ENCODE measurements around the gene PRKAG2.

Gene PRKAG2

DNA sequence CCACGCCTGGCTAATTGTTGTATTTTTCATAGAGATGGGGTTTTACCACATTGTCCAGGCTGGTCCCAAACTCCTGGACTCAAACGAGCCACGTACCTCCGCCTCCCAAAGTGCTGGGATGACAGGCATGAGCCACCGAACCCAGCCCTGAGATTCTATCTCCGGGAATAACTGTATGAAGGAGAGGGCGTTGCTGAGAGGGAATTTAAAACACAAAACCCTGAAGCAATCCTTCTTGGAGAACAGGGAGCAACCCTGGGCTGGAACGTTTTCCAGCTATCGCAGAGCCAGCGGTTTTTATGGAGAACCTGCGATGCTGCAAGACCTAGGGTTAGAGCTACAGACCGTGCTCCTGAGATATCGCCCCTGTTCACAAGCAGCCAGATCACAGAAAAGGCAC, 144.6 kb downstream of the PRKAG2 start:
- DNase-seq (ENCODE audit: low read depth in 2 of 3, low spot score in 2 of 3) = no peak

DNA sequence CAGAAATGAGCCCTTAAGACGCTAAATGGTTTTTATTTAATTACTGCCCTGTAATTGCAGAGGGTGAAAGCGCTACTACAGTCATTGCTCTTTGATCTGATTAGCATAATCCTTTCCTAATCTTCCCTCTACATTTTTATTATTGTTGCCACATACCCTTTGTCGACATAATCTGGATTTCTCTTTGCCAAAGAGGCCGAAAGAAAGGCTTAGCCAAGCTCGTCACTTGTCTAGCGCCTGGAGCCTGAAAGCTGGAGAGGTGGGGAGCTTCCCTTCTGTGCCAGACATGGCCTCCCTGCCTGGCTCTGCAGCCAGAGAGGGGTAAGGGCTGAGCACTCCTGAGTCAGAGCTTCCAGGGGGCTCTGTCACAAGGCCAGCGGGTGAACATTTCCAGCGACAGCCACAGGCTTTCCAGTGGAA, 145.9 kb downstream of the PRKAG2 start:
- no peak for DNase-seq (ENCODE audit: low read depth in 2 of 3, low spot score in 2 of 3)

DNA sequence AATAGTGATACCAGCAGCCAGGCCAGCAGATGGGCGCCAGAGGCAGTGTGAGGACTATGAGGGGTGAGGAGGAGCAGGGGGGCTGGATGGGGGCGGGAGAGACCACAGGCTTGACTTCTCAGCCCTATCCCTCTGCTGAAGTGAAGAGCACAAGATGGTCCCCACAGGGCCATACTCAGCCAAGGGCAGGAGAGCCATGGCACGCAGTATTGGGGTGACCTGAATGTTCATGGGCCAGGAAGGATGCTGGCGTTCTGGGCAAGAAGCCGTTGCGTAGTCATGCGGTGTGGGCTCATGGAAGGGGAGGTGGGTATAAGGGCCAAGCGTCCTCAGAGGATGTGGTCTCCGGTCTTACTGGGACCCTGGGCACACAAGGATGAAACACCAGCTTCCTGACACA, 146.3 kb downstream of the PRKAG2 start:
- no peak for DNase-seq (ENCODE audit: low read depth in 2 of 3, low spot score in 2 of 3)

DNA sequence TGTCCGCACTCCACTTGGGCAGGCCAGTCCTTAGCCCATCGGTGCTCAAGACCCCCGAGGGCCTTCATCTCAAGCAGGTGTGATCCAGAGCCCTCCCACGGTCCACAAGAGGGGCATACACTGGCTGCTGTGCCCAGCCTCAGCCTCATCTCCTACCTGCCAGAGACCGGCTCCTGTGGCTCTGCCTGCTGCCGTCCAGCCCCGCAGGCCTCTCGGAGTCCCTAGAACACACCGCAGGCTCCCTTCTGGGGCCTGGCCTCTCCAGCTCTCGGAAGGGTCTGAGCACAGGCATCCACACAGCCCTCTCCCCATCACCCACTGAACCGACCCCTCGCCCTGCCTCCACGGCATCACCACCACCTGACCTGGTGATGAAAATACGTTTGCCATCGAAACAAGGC, 147.4 kb downstream of the PRKAG2 start:
- no peak for DNase-seq (ENCODE audit: low read depth in 2 of 3, low spot score in 2 of 3)

DNA sequence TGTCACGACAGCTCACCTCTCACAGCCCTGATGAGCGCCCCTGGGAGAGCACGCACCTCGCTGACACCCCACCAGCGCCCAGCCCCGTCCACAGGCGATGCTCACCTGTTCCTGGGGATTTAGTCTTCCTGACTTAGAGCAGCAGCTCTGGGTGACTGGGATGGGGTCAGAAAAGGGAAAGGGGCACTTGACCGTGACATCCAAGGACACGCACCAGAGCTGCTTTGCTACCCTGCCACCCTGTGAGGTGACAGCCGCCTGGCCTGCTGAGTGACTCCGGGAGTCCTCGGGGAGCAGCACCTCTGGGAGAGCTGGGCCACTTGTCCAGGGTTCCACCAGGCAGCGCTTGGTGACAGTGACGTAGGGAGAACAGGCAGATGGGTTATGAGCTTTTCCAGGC, 148.2 kb downstream of the PRKAG2 start:
- no peak for DNase-seq (ENCODE audit: low read depth in 2 of 3, low spot score in 2 of 3)

DNA sequence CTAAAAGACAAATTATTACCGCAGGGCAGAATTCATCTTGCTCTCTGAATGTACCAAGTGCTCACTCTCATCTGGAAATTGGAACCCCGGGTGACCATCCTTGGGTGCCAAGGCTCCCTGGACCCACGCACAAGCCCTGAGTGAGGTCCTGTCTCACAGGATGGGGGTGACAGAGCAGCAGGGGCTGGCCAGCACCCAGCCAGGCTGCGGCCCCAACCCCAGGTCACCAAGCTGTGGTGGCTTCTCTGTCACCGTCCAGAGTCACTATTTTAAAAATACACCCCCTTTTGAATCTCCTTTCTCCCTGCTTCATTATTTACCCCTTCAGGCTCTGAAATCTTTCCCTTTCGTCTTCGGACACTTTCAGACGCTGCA, 148.6 kb downstream of the PRKAG2 start:
- DNase-seq (ENCODE audit: low read depth in 2 of 3, low spot score in 2 of 3) = no peak

DNA sequence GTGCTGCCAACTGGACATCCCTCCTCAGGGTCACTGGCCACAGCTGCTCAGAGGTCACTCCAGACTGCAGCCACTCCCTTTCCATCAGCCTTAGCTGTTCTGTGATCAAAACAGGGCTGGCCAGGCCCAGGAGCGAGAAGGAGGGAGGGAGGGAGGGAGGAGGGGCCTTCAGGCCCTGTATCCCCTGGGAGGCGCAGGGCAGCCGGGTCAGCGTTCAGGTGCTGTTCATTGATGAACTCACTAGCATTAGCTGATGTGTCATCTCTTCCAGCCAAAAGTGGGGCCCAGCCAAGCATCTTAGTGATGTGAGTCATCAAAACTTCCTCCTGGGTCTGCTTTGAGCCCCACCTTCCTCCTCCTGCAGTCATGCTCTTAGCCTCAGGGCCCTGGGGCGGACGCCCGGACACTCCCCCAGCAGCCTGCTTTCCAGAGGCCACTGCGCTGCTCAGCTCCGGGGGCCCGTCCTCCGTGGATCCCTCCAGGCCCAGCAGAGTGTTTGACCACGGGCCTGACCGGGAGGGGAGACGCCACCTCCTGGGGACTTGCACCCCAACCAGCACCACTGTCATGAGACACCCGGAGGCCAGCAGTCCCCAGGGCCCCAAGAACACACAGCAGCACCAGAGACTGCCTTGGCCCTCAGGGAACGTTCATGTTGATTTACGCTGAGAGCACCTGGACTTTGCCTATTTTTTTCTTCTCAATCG, 149.2 kb downstream of the PRKAG2 start:
- DNase-seq (ENCODE audit: low read depth in 2 of 3, low spot score in 2 of 3) = peak in 1 of 3 experiments; percentile 34

DNA sequence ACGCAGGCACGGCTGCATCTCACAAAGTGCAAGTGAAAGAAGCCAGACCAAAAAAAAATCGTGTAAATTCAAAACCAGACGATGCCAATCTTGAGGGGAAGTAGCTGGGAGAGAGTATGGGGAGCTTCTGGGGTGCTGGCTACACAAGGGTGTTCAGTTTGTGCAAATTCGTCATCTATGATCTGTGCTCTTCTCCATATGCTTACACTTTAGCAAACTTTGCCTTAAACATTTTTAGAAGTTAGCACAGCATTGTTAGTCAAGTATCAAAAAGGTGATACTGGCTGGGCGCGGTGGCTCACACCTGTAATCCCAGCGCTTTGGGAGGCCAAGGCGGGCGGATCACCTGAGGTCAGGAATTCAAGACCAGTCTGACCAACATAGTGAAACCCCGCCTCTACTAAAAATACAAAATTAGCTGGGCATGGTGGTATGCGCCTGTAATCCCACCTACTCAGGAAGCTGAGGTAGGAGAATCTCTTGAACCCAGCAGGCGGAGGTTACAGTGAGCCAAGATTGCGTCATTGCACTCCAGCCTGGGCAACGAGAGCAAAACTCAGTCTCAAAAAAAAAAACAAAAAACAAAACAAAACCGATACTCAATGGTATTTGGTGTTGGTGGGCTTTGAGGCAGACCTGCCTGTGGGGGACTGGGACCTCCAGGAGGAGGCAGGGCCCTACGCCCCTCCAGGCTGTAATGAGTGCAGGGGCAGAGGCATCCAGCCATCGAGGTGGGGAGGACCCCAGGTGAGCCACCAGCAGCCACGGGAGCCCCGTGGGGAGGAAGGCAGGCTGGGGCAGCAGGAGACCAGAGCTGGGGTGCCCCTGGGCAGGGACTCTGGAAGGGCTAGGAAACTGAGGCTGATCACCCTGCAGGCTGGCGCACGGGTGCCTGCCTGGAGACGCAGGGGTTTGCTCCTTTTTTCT, 150.0 kb downstream of the PRKAG2 start:
- DNase-seq (ENCODE audit: low read depth in 2 of 3, low spot score in 2 of 3) = no peak

DNA sequence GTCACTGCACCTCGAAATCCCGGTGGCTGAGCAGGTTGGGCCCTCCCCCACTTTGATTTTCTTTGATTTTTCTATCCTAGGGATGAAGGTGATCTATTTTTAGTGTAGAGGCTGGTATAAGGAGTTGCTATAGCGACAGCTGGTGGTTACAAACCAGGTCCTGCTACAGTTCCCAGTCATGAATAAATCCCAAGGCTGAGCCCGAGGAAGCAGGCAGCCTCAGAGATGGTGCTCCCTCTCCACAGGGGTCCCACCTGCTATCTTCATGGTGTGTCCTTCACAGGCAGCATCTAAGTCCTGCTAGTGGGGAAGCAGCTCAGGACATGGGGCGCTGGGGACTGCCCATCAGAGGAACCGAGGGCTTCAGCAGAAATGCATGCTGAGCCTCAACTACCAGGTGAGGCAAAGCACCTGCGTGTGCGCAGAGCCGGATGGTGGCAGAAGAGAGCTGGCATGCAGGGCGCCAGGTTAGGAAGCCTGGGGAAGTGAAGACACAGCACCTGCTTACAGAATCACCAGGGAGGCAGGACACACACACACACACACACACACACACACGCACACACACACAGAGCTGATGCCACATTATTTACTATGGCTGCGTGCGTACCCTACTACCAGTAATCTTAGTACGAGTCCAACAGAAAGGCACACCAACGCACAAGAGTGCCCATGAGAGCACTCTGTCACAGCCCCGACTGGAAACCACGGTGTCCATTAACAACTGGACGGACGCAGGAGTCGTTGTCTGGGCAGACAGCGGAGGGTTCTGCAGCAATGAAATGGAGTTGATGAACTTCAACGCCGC, 150.9 kb downstream of the PRKAG2 start:
- no peak for DNase-seq (ENCODE audit: low read depth in 2 of 3, low spot score in 2 of 3)

DNA sequence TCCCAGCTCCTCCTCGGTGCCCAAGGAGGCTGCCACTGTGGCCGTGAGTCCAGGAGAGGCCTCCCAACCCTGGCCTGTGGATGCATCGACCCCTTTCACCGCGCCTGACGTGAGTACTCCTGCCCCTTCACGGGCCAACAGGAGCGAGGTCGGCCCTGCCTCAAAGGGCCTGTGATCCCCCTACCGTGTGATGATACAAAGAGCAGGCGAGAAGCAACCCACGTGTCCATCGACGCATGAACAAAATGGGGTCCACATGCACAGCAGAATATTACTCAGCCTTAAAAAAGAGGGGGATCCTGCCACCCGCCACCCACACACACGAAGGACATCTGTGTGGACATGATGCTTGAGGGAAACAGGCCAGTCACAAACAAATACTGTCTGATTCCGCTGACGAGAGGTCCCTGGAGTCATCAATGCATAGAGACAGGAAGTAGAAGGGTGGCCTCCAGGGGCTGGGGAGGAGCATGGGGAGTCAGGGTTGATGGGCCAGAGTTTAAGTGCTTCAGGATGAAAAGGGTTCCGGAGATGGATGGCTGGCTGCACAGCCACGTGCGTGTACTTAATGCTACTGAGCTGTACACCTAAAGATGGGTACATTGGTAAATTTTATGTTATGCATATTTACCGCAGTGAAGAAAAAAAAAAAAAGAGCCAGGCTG, 151.9 kb downstream of the PRKAG2 start:
- no peak for DNase-seq (ENCODE audit: low read depth in 2 of 3, low spot score in 2 of 3)

DNA sequence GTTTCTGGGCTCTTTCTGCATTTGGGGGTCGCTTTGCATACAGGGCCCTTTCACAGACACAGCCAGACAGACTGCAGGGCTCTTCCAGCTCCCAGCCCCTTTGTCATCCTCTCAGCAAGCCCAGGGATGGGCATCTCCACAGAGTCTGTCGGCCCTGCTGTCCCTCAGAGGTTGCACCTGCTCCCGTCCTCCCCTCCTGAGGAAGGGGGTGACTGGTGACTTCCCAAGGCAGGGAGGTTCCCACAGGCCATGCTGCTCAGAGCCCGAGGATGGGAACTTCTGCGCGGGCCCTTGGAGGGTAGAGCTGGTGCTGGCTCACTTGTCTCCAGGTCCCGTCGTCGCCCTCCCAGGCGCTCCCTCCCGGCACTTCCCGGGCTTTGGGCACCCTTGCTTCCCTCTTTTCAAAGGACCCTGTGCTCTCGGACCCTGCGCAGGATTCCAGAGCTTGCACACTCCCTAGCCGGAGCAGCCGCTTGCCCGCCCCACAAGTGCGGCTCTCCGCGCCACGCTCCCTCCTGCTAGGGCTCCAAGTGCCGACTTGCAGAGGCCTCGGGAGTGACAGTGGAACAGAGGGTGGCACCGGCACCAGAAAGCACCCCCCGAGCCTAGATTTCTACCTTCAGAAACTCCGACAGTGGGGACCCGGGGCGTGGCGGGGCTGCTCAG, 152.5 kb downstream of the PRKAG2 start:
- no peak for DNase-seq (ENCODE audit: low read depth in 2 of 3, low spot score in 2 of 3)

DNA sequence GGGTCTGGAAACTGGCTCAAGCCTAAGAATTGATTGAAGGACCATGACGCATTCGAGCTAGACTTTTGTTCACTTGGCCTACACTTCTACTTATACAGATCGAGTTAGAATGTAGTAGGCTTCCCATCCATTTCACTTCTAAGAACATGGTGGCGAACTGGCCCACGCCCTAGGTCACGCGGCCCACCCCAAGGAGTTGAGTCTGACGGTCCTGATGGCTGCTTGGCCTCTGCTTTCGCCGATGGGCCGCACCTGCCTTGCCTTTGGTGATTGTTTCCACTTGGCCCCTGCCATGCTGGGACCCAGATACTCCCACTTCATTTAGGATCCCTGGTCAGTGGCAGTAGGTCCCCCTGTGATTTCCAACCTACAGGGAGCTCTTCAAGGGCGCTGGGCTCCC, 153.6 kb downstream of the PRKAG2 start:
- no peak for DNase-seq (ENCODE audit: low read depth in 2 of 3, low spot score in 2 of 3)

DNA sequence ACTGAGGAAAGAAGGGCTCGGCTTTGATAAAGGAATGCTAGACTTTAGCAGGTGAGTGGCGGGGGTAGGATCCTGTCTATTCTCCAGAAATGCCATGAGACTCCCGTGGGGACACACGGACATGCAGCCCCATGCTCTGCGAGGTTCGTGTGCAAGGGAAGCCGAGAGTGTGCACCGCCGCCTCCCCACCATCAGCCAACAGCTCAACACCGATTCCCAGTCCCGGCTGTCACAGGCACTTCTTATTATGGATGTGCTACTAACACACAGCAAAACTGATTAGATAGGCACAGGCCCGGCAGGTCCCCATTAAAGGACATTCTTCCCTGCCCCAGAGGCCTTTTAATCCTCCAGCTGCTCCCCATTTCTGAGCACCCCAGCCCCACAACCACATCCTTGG, 154.4 kb downstream of the PRKAG2 start:
- no peak for DNase-seq (ENCODE audit: low read depth in 2 of 3, low spot score in 2 of 3)

DNA sequence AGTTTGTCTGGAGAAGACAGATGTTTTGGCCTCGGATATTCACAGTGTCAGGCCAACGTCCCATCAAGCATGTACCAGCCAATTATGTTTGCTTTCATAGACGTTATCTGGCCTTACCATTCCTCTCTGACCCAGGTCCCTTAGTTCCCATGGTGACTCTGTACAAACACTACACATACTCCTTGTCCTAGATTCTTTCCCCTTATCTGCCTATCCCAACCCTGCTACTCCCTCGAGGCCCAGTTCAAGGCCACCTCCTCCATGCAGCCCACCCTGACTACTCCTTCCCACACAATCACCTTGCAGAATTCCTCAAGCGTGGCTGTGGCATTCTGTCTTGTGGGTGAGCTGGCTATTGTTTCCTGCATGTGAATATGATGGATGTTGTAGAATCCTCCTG, 155.2 kb downstream of the PRKAG2 start:
- no peak for DNase-seq (ENCODE audit: low read depth in 2 of 3, low spot score in 2 of 3)

DNA sequence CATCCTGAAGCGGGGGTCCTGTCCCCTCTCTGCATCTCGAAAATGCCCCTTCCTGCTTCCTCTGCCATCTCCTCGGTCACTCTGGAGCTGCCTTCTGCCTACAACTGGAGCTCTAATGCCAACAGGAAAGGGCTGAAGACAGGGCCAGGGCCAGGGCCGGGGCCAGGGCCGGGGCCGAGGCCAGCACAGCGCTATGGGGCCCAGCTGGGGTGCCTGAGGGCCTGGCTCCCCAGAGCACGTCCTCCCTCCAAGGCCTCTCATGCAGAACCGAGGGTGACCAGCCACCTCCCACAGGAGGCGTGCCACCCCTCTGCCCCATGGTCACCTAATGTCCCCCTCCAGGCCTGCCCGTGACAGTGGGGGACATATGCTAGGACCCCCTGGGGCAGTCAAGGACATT, 155.7 kb downstream of the PRKAG2 start:
- DNase-seq (ENCODE audit: low read depth in 2 of 3, low spot score in 2 of 3) = no peak

DNA sequence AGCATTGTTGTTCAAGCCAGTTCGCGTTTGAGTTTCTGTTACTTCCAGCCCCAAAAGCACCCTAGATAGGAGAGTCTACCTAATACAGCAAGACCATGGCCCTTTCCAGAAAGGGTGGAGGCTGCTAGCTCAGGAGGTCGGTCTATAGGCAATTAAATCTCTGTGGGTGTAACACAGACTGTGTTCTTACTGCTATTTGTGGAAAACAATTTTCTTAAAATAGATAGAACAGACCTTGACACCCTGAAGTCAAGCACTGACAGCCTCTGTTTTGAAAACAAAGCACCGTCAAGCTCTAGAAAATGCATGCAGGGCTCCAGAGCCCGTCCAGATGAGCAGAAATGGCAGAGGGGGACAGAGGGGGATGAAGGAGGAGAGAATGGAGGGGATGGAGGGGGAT, 156.6 kb downstream of the PRKAG2 start:
- DNase-seq (ENCODE audit: low read depth in 2 of 3, low spot score in 2 of 3) = no peak

DNA sequence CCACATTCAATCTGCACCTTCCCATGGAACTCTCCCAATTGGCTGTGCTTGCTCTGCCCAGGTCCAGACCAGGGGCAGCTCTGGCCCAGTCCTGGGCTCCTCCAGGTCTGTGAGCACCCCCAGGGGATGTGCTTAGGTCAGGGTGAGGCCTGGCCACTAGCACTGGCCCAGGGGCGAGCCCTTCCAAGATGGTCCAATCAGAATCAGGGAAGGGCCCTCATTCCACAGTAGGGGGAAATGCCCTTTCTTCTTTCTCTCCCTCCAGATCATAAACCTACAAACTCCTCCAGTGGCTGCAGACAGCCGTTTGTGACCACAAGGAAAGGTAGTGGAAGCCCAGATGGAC, 157.0 kb downstream of the PRKAG2 start:
- no peak for DNase-seq (ENCODE audit: low read depth in 2 of 3, low spot score in 2 of 3)

DNA sequence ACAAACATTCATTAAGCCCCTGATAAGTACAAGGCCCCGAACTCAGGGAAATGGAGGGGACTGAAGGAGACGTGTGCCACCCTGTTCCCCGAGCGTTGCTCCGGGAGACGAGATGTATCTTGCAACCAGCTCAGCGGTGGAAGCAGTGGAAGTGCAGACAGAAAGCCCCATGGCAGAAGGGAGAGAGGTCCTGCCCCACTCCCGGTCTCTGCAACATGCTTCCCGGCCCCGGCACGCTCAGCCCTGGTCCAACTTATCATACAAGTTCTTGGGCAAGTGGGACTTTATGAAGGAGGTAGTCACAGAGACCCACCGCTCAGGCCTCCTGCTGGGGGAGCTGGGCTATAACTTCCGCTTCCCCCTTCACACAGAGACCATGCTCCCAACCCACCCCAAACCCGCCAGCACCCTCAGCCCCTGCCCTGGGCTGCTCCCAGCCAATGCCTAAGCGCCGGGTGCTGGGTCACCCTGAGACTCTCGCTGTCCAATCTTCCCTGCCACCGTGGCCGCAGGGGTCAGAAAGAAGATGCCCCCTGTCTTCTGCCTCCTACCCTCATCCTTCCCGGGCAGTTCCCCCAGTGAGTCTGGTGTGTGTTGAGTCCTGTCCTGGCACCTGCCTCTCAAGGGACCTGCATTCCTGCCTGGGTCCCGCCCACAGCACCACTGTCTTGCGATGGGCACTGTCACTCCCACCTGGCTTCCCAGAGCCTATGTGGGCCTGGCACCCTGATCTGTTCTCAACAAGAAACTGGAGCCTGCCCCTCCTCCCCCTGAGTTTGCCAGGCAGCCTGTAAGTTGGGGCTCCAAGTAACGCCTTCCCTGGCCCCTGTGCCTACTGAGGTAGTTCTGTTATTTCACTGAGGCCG, 157.7 kb downstream of the PRKAG2 start:
- DNase-seq (ENCODE audit: low read depth in 2 of 3, low spot score in 2 of 3) = no peak

DNA sequence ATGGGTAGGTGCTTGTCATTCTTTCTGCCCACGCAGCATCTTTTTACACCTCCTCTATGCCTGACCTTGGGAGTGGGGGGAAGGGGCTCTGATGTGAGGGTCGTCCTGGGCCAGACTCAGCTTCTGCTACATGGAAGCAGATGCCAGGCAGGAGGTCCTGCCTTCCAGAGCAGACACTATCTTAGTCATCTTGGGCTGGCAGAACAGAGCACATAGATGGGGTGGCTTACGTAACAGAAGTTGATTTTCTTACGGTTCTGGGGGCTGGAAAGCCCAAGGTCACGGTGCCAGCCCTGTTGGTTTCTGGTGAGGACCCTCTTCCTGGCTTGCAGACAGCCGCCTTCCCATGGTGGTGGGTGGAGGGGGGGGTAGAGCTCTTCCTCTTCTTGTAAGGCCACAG, 159.0 kb downstream of the PRKAG2 start:
- DNase-seq (ENCODE audit: low read depth in 2 of 3, low spot score in 2 of 3) = no peak

DNA sequence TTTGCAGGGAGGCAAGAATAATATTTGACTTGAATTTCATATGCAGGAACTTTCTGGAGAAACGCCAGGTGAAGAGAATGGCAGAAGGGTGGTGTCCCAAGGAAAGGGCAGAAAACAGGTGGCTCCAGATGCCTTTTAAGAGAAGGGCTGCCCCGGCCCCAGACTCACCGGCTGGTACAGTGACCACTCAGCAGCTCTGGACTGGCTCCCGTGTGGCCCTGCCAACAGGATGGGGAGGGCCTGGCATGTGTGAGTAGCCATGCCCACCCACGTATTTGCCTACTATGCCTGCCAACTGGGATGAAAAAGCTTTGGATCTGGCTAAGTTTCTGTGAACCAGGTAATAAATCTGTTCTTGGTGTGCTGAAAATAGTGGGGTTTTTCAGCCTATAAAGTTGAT, 159.5 kb downstream of the PRKAG2 start:
- DNase-seq (ENCODE audit: low read depth in 2 of 3, low spot score in 2 of 3) = no peak

All from activated CD8-positive, alpha-beta memory T cell treated with anti-CD3 and anti-CD28 coated beads for 48 hours (primary cell).